Central memory CD4-positive, alpha-beta T cell (primary cell): ENCODE measurements around the gene COBL.

ENCODE experiments used
- DNase-seq: peaks from one replicate; pipeline ENCODE4 v3.0.0; 2022

The COBL gene

DNA sequence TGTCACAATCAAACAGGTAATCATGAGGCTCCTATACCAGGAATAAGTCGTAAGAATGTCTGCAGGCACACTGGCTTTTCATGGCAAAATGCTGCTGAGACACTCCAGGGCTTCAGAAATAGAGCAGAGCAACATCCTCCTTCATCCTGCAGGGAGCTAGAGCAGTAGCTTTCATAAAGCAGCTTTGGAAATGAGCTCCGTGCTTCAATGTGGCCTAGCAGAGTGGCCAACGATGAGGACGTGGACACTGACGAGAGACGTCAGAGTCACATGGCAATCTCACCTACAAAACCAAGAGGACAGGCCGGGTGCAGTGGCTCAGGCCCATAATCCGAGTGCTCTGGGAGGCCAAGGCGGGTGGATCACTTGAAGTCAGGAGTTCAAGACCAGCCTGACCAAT lies 9.8 kb downstream of the COBL start:
- DNase-seq = no peak

GRCh38 chr7:51304729-51305128 lies 11.9 kb downstream of the COBL start:
- no peak for DNase-seq

GRCh38 chr7:51303142-51303525 lies 13.5 kb downstream of the COBL start:
- DNase-seq = no peak

- DNase-seq = no peak
Observed at GRCh38 chr7:51301806-51302205, 14.8 kb downstream of the COBL start.

DNA sequence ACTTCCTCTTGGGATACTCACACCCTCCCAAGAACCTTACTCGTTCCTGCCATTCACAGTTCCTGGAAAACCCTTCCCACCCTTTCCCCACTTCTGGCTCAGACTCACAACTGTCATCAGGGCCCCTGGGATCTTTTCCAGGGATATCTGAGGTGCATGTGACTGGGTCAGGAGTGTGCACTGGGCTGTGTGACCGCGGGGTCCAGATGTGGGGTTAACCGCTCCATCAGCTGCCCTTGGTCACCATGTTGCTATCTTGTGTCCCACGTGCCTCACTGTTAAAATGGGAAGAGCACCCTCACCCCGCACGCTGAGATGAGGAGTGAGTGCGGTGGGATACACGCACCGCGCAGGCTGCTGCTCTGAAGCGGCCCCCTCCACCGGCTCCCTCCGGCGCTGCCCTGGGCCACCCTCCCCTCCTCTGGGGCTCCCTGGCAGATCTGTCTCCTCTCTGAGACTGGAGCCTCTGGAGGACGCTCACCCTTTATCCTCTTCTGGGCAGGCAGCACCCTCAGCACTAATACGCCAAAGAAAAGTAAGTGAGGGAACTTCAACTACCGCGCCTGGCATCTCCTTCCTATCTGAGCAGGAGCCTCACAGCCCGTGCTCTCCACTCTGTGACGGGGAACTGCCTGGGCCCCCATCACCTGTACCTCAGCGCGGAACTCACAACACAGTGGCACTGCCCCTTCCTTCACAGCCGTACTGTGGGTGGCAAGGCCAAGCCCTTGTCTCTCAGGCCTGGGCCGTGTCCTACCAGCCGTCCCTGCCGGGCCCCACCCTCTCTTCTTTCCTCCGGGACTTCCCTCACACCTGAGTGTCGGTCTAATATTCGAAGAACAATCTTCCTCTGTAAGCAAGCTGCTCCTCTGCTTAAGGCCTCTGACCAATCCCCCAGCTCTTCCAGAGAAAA lies 15.6 kb downstream of the COBL start:
- DNase-seq = no peak

GRCh38 chr7:51299391-51300133 lies 17.0 kb downstream of the COBL start:
- no peak for DNase-seq

GRCh38 chr7:51298912-51299311 lies 17.7 kb downstream of the COBL start:
- DNase-seq = no peak

DNA sequence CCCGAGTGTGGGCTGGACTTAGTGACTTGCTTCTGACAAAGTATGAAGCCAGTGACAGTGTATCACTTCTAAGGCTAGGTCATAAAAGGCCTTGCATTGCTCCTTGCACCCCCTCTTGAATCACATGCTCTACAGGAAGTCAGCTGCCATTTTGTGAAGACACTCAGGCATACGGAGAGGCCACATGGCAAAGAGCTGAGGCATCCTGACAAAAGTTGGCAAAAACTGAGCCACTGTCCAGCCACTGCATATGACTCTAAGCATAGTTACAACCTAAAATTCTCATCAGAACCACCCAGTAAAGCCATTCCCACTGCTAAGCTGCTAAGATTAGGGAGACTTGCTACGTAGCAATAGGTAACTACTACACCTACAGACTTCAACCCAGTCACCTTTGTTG lies 18.6 kb downstream of the COBL start:
- DNase-seq = no peak

GRCh38 chr7:51295440-51296245 lies 21.0 kb downstream of the COBL start:
- no peak for DNase-seq

DNA sequence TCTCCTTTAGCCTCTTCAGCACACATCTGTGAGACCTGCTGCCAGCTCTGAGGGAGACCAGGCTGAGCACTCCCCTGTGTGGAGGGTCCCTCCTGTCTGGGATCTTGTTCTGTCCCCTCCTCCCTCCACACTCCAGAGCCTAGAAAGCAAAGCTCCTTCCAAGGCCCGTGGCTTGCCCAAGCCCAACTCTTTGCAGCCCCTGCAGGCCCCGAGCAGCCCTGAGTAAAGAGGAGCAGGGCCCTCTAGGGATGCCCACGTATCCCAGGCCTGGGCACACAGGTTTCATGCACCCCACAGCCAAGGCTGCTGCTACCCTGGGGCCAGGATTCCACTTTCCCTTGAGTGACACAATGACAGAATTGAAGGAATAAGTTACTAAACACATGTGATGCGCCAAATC lies 24.0 kb downstream of the COBL start:
- no peak for DNase-seq

DNA sequence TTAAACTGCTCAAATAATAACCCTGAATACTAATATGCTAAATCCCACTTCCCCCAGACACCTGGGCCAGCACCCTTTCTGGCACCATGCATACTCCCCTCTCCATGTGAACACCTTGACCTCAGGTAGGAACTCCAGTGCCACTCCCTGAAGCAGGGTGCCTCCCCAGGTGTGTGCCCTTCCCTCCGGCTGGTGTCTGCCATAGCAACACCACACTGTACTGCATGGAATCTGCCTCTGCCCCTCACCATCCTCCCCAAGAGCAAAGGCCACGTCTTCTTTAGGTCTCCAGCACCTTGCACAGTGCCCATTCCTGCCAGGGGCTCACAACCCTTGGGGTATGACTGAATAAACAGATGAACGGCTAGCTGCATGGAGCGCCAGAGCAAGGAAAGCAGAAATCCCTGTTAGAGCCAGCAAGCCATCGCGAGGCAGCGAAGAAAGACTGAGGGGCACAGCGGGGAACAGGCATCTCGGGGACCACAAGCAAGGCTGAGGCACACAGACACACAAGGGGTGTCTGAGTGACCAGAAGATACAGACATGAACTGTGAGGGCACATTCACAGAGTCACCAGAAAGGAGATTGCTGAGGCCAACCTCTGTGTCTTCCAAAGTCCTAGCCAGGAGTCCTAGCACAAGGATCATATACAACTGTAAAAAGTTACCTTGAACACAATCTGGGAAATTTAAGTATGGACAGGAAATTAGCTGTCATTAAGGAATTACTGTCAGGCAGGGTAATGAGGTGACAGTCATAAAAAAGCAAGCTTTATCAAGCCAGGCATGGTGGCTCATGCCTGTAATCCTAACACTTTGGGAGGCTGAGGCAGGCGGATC lies 25.7 kb downstream of the COBL start:
- DNase-seq = no peak

GRCh38 chr7:51290304-51290637 lies 26.3 kb downstream of the COBL start:
- no peak for DNase-seq

GRCh38 chr7:51289623-51290303 lies 26.8 kb downstream of the COBL start:
- DNase-seq = no peak

GRCh38 chr7:51288896-51289622 lies 27.6 kb downstream of the COBL start:
- no peak for DNase-seq

- no peak for DNase-seq
Observed at GRCh38 chr7:51286401-51286800, 30.2 kb downstream of the COBL start.

DNA sequence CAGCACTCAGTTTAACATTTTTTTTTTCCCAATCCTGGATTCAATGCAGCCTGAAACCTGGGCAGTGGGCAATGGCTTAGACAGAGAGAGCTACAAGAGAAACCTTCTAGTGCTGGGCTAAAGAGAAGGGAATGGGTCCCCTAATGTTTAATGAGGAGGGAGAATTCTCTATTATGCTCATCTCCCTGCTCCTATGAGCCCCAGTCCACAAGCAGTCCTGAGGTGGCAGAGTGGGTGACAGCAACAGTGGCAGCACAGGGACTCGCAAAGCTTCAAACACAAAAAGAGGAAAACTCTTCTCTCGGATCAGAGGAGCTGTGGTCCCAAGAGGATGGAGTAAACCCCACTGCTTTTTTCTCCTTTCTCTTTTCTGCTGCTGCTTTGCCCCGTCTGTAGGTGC lies 36.5 kb downstream of the COBL start:
- no peak for DNase-seq

GRCh38 chr7:51279391-51280023 lies 37.1 kb downstream of the COBL start:
- DNase-seq = no peak

DNA sequence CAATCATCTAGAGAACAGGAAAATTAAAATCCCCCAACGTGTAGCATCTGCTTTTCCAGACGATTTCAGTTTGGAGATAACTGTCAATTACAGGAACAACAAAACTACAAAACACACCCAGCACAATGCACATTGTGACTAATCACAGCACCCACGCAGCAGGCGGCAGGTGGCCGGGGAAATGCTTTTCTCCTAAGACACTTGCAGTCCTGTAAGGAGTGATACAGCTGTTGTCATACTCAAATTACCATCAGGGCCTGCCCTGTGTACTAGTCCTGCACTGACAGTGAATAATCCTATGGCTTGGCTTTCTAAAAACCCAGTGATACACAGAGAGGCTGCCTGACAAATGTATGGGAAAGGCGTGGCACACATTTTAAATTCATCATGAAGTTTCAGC lies 37.8 kb downstream of the COBL start:
- no peak for DNase-seq

DNA sequence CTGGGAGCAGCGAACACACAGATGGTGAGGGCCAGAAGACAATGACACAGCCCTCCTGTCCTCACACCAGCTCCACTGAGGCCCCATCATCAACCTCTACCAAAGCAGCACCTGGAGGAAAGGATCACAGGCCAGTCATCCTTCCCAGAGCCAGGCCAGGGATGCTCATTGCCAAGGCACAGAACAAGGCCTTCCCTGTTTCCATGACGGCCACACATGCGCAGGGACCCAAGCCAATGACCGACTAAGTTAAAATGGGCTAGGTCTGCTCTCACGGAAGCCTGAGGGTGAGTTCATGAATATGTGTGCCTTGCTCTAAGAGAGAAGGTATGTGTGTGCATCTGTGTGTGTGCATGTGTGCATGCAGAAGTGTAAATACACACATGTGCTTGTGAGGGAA lies 39.6 kb downstream of the COBL start:
- DNase-seq = no peak

- DNase-seq = no peak
Observed at GRCh38 chr7:51276091-51276605, 40.5 kb downstream of the COBL start.
